Measurements from ENCODE around the gene AMBRA1.

AMBRA1 gene

DNA sequence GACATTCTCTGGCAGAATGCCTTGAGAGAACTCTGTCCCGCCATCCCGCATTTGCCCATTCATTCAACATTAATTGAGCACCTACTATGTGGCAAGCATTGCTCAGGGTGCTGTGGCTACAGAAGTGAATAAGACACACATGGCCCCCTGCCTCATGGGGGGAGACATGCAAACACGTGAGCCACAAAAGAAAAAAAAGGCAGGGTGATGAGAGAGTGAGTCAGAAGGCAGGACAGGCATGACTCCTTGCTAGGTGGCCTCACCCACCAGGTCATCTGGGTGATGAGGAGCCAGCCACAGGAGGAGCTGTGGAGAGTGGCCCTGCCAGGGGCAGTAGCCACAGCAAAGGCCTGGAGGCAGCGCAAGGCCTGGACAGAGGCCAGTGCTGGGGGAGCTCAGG lies 207.1 kb downstream of the AMBRA1 start:
- in situ Hi-C loops (cut with MboI; ENCODE audit: low sequenced_read_pairs): loop anchor here (10.0 kb wide), 1 partner anchor 138 kb away; no protein-coding TSS in a partner anchor

- in situ Hi-C loops (cut with MboI; ENCODE audit: low sequenced_read_pairs): loop anchor here (10.0 kb wide), 1 partner anchor 139 kb away; no protein-coding TSS in a partner anchor
Observed at GRCh38 chr11:46386005-46386578, 207.7 kb downstream of the AMBRA1 start.

GRCh38 chr11:46385169-46386004 lies 208.4 kb downstream of the AMBRA1 start:
- in situ Hi-C loops (cut with MboI; ENCODE audit: low sequenced_read_pairs): loop anchor here (10.0 kb wide), 1 partner anchor 139 kb away; no protein-coding TSS in a partner anchor

DNA sequence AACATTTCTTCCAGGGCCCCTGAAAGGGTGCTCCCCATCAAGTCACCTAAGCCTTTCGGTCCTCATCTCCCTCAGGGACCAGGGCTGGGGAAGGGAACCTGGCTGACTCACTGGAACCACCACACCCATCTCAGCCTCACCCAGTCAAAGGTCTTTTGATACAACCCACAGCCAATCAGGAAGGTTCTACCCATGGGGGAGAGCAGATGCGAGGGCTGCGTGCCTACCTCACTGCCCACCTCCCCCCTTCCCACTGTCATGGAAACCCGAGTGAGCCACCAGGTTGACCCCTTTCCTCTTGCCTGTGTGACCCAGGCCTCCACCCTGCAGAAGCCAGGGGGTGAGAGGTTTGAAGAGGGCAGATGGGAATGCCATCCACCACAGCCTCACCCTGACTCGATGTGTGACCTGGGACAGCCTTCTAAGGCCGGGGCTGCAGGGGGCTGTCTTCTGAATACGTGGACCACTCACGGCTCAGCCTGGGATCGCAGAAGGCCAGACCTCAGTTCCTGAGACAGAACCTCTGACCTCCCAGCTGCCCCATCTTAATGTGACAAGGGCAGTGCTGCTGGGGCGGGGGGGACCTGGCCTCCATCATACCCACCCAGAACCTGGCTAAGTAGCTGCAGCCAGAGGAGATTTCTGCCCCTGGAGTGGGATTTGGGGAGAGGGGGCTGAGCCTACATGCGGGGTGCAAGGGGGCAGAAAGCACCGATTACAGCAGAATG lies 209.7 kb downstream of the AMBRA1 start:
- in situ Hi-C loops (cut with MboI; ENCODE audit: low sequenced_read_pairs): loop anchor here (10.0 kb wide), 1 partner anchor 141 kb away; no protein-coding TSS in a partner anchor

DNA sequence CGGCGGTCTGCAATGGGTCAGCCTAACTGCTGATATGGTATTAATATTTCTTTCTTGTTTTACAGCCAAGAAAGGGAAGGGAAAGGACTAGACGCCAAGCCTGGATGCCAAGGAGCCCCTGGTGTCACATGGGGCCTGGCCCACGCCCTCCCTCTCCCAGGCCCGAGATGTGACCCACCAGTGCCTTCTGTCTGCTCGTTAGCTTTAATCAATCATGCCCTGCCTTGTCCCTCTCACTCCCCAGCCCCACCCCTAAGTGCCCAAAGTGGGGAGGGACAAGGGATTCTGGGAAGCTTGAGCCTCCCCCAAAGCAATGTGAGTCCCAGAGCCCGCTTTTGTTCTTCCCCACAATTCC lies 210.4 kb downstream of the AMBRA1 start:
- in situ Hi-C loops (cut with MboI; ENCODE audit: low sequenced_read_pairs): loop anchor here (10.0 kb wide), 1 partner anchor 141 kb away; no protein-coding TSS in a partner anchor

DNA sequence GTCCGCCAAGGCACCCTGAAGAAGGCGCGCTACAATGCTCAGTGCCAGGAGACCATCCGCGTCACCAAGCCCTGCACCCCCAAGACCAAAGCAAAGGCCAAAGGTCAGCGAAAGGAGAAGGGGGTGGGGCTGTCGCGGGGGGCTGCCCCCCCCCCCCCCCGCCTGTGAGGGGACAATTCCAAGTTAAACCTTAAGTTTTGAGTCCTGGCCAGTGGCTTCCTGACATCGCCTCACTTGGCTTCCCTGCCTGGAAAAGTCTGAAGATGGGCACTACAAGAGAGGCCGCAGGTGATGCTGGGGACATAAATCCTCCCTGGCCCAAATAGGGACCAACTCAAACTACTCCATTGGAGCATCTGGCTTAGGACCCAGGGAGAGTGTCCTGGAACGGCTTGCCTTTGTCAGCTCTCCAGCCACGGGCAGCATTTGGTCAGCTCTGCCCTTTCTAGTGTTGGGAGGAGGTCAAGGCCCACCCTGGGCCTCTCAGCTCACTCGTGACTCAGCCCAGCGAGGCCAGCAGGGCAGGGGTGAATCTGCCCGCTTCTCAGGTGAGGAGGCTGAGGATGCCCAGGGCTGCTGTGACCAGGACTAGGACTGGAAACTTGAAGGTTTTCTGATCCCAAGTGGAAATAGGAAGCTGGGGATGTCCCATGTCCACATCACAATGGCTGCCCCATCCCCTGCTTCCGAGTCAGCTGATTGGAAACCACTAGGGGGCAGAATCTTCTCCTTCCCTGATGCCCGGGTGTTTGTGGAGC lies 211.0 kb downstream of the AMBRA1 start:
- in situ Hi-C loops (cut with MboI; ENCODE audit: low sequenced_read_pairs): loop anchor here (10.0 kb wide), 1 partner anchor 142 kb away; no protein-coding TSS in a partner anchor

DNA sequence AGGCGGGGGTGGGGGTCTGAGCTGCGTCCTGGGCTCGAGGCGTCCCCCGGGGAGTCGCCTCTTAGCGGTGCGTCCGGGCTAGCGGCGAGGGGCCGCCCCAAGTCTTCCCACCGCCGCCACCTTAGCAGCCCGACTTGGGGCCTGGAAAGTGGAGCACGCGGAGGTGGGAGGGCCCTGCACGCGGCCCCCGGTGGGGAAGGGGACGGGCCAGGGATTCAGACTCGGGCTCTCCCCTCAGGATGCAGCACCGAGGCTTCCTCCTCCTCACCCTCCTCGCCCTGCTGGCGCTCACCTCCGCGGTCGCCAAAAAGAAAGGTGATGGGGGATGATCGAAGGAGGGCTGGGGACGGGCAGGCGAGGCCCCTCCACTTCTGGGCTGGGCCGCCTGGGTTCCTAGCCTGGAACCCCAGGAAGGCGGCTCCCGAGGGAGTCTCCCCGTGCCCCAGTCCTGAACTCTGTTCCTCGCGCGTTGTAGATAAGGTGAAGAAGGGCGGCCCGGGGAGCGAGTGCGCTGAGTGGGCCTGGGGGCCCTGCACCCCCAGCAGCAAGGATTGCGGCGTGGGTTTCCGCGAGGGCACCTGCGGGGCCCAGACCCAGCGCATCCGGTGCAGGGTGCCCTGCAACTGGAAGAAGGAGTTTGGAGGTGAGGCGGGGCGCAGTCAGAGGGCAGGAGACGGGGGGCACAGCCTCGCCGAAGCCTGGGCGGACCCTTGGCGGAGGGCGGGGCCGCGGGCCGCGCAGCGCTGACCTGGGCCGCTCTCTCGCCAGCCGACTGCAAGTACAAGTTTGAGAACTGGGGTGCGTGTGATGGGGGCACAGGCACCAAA lies 211.8 kb downstream of the AMBRA1 start:
- in situ Hi-C loops (cut with MboI; ENCODE audit: low sequenced_read_pairs): loop anchor here (10.0 kb wide), 1 partner anchor 143 kb away; no protein-coding TSS in a partner anchor

GRCh38 chr11:46381048-46381818 lies 212.6 kb downstream of the AMBRA1 start, which contains the start of gene MDK:
Gene MDK (plus strand): TSS chr11:46381669. CDS start chr11:46382058, 389 bp downstream.
- in situ Hi-C loops (cut with MboI; ENCODE audit: low sequenced_read_pairs): loop anchor here (10.0 kb wide), 1 partner anchor 144 kb away; no protein-coding TSS in a partner anchor

DNA sequence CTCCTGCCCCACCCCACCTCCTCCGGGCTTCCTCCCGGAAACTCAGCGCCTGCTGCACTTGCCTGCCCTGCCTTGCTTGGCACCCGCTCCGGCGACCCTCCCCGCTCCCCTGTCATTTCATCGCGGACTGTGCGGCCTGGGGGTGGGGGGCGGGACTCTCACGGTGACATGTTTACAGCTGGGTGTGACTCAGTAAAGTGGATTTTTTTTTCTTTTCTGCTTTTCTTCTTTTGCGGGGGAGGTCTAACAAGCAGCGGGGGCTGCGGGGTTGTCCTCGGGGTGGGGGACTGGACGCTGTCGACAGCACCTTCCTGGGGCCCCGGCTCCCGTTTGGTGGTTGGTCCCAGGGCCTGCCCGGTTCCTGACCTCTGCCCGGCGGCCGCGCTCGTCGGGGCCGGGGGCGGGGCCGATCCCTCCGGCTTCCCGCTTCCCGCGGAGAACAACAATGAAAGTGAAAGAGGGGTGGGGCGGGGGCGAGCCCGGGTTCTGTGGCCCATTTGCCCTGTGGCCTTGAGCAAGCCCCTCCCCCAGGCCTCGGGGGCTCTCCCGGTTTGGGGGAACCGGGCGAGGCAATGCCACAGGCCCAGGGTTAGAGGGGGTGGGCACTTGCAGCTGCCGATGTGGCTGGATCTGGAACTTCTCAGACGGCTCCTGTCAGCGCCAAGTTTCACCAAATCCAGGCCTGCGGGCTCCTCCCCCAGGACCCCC lies 213.3 kb downstream of the AMBRA1 start:
- in situ Hi-C loops (cut with MboI; ENCODE audit: low sequenced_read_pairs): loop anchor here (10.0 kb wide), 1 partner anchor 144 kb away; no protein-coding TSS in a partner anchor

DNA sequence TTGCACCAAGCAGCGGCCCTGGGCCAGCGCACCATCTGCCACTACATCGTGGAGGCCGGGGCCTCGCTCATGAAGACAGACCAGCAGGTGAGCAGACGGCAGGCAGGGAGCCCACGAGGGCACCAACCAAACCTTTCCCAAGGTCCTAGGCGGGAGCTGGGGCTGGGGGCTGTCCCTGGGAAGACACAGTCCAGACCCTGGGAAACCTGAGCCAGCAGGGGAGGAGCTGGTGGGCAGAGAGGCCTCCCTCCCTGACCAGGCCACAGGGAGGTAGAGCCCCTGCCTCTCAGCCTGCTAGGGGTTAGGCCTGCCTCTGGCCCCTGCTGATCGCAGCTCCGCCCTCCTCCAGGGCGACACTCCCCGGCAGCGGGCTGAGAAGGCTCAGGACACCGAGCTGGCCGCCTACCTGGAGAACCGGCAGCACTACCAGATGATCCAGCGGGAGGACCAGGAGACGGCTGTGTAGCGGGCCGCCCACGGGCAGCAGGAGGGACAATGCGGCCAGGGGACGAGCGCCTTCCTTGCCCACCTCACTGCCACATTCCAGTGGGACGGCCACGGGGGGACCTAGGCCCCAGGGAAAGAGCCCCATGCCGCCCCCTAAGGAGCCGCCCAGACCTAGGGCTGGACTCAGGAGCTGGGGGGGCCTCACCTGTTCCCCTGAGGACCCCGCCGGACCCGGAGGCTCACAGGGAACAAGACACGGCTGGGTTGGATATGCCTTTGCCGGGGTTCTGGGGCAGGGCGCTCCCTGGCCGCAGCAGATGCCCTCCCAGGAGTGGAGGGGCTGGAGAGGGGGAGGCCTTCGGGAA lies 214.1 kb downstream of the AMBRA1 start:
- in situ Hi-C loops (cut with MboI; ENCODE audit: low sequenced_read_pairs): loop anchor here (10.0 kb wide), 1 partner anchor 145 kb away; no protein-coding TSS in a partner anchor

- in situ Hi-C loops (cut with MboI; ENCODE audit: low sequenced_read_pairs): no loop called here
Observed at GRCh38 chr11:46378811-46379481, 214.9 kb downstream of the AMBRA1 start.

GRCh38 chr11:46378296-46378695 lies 215.5 kb downstream of the AMBRA1 start:
- in situ Hi-C loops (cut with MboI; ENCODE audit: low sequenced_read_pairs): no loop called here

GRCh38 chr11:46377831-46378230 lies 216.0 kb downstream of the AMBRA1 start:
- in situ Hi-C loops (cut with MboI; ENCODE audit: low sequenced_read_pairs): no loop called here

- in situ Hi-C loops (cut with MboI; ENCODE audit: low sequenced_read_pairs): no loop called here
Observed at GRCh38 chr11:46377290-46377689, 216.5 kb downstream of the AMBRA1 start.

GRCh38 chr11:46376258-46377050 lies 217.4 kb downstream of the AMBRA1 start:
- in situ Hi-C loops (cut with MboI; ENCODE audit: low sequenced_read_pairs): no loop called here

Measured in HL-60/S4 (cell line).